ENCODE measurements around the gene ERICH2. TPM values are rescaled to one million over a fixed set of nuclear protein-coding genes. Genes with fewer than 3 reads are reported as not detected.

The ERICH2 gene
- total and polyA plus RNA-seq, 2 of the 13 experiments (the other 11 are each of a cell fraction or from before 2014, with no cell fraction given) = not detected

GRCh38 chr2:170744248-170745002, 25.8 kb upstream of the ERICH2 start (continued):
- TF ChIP-seq MLXIP (CRISPR knock-in tag; IDR thresholded peaks at IDR 0.05; ENCODE audit: borderline replicate concordance) (no peak), ZBTB8A (CRISPR knock-in tag; IDR thresholded peaks at IDR 0.05; ENCODE audit: borderline replicate concordance, low read depth) (no peak), AGO1 (IDR thresholded peaks at IDR 0.05; ENCODE audit: low read depth, low read length, poor library complexity, severe bottlenecking) (no peak), TOPORS (CRISPR knock-in tag; IDR thresholded peaks at IDR 0.05) (no peak), RORA (CRISPR knock-in tag; IDR thresholded peaks at IDR 0.05) (no peak), WIZ (CRISPR knock-in tag; IDR thresholded peaks at IDR 0.05) (peak; percentile 29; the same call in 1 of the 2 replicates), ZNF530 (CRISPR knock-in tag; IDR thresholded peaks at IDR 0.05; ENCODE audit: low read depth) (no peak), SRSF1 (optimal IDR thresholded peaks at IDR 0.05; ENCODE audit: low read depth, low read length) (no peak), TOE1 (CRISPR knock-in tag; IDR thresholded peaks at IDR 0.05) (peak; percentile 67; the same call in 1 of the 2 replicates), ZNF891 (CRISPR knock-in tag; IDR thresholded peaks at IDR 0.05) (no peak), SIX1 (CRISPR knock-in tag; IDR thresholded peaks at IDR 0.05; ENCODE audit: borderline replicate concordance) (peak; percentile 47; the same call in 1 of the 2 replicates), JUNB (CRISPR knock-in tag; IDR thresholded peaks at IDR 0.05; ENCODE audit: borderline replicate concordance) (no peak), DMAP1 (CRISPR knock-in tag; IDR thresholded peaks at IDR 0.05) (peak; percentile 79), ZNF589 (CRISPR knock-in tag; conservative IDR thresholded peaks at IDR 0.05) (no peak), ZNF609 (CRISPR knock-in tag; IDR thresholded peaks at IDR 0.05; ENCODE audit: borderline replicate concordance) (no peak), ZNF687 (CRISPR knock-in tag; IDR thresholded peaks at IDR 0.05) (no peak), ZBTB1 (CRISPR knock-in tag; IDR thresholded peaks at IDR 0.05; ENCODE audit: borderline replicate concordance) (no peak)
